Left kidney (tissue), 2 donors: ENCODE data around the gene MRPS18C. TPM values are rescaled to one million over a fixed set of nuclear protein-coding genes. Genes with fewer than 3 reads are reported as not detected.
"Not testable (repeated sequence)": the region's sequence is repeated elsewhere in the genome, so short reads cannot be mapped to it uniquely, and the experiment has no call there.

ENCODE experiments used
- DNase-seq: peaks from one replicate; pipeline ENCODE4 v3.0.0-alpha.2; 2013
- polyA plus RNA-seq: library from polyadenylated mRNA; unstranded; fragments of 120-200 nt; gene quantifications from one replicate; pipeline ENCODE4 v1.2.1, GENCODE V29; 2013; ENCODE audit not compliant: insufficient read length

Gene MRPS18C
- polyA plus RNA-seq, 1 donor, result 65.5 TPM

GRCh38 chr4:83490876-83491450, 35.1 kb downstream of the MRPS18C start:
- no peak for DNase-seq

GRCh38 chr4:83496085-83496917, 40.4 kb downstream of the MRPS18C start:
- DNase-seq, result not testable (repeated sequence)

- no peak for DNase-seq
These were observed 42.3 kb downstream of the MRPS18C start for GRCh38 chr4:83498187-83498586.

- not testable (repeated sequence) for DNase-seq
These were observed 45.8 kb downstream of the MRPS18C start for GRCh38 chr4:83501671-83502070.

GRCh38 chr4:83503974-83504373, 48.1 kb downstream of the MRPS18C start:
- DNase-seq, result no peak

GRCh38 chr4:83504503-83504902, 48.6 kb downstream of the MRPS18C start:
- DNase-seq, result no peak

- DNase-seq, result no peak
These were observed 49.1 kb downstream of the MRPS18C start for GRCh38 chr4:83504996-83505395.

GRCh38 chr4:83509156-83509585, 53.3 kb downstream of the MRPS18C start:
- DNase-seq, result not testable (repeated sequence)

GRCh38 chr4:83510442-83510841, 54.6 kb downstream of the MRPS18C start:
- DNase-seq, result no peak

Other genes with a start within 250 kb of the MRPS18C start
- 14.9 TPM for gene COQ2, start 171.3 kb upstream of the MRPS18C start, polyA plus RNA-seq
- 1.1 TPM for gene HPSE, start 121.2 kb upstream of the MRPS18C start, polyA plus RNA-seq
- gene HELQ, start 235 bp upstream of the MRPS18C start, polyA plus RNA-seq, result 17.0 TPM
- gene ABRAXAS1, start 29.0 kb downstream of the MRPS18C start, polyA plus RNA-seq, result 31.5 TPM
- gene GPAT3, start 80.0 kb downstream of the MRPS18C start, polyA plus RNA-seq, result 14.5 TPM